ENCODE data around the gene TNNT2.

- no peak for TF ChIP-seq YY1 (IDR thresholded peaks at IDR 0.05)
- no peak for TF ChIP-seq TAF1 (conservative IDR thresholded peaks at IDR 0.05)
- TF ChIP-seq CTCF (IDR thresholded peaks at IDR 0.05; ENCODE audit: low read depth, low read length, missing input control) = no peak
- TF ChIP-seq JUND (IDR thresholded peaks at IDR 0.05) = no peak
- TF ChIP-seq, protein P1, sequence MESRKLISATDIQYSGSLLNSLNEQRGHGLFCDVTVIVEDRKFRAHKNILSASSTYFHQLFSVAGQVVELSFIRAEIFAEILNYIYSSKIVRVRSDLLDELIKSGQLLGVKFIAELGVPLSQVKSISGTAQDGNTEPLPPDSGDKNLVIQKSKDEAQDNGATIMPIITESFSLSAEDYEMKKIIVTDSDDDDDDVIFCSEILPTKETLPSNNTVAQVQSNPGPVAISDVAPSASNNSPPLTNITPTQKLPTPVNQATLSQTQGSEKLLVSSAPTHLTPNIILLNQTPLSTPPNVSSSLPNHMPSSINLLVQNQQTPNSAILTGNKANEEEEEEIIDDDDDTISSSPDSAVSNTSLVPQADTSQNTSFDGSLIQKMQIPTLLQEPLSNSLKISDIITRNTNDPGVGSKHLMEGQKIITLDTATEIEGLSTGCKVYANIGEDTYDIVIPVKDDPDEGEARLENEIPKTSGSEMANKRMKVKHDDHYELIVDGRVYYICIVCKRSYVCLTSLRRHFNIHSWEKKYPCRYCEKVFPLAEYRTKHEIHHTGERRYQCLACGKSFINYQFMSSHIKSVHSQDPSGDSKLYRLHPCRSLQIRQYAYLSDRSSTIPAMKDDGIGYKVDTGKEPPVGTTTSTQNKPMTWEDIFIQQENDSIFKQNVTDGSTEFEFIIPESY (IDR thresholded peaks at IDR 0.05) = no peak
Observed at GRCh38 chr1:201363467-201363866, 14.0 kb downstream of the TNNT2 start.
